Measurements from ENCODE around the gene THOC6. TPM values are rescaled to one million over a fixed set of nuclear protein-coding genes. Genes with fewer than 3 reads are reported as not detected.

Gene THOC6
- total and polyA plus RNA-seq, 2 experiments from 2014 or later = 71.4 to 90.6 TPM

- TF ChIP-seq REST (IDR thresholded peaks at IDR 0.05; ENCODE audit: unreplicated experiment) = no peak
- TF ChIP-seq ETS1 (IDR thresholded peaks at IDR 0.05) = no peak
- no peak for TF ChIP-seq JUNB (IDR thresholded peaks at IDR 0.05; ENCODE audit: unreplicated experiment)
- no peak; the same call in 1 of the 2 replicates for TF ChIP-seq POLR2AphosphoS5 (IDR thresholded peaks at IDR 0.05; ENCODE audit: low read depth)
- TF ChIP-seq CREB1 (CRISPR knock-in tag; IDR thresholded peaks at IDR 0.05; ENCODE audit: low read depth) = no peak
- no peak for TF ChIP-seq EZH2 (IDR thresholded peaks at IDR 0.05; ENCODE audit: low read depth, unreplicated experiment)
- TF ChIP-seq EZH2phosphoT487 (IDR thresholded peaks at IDR 0.05; ENCODE audit: unreplicated experiment) = no peak
Measured at GRCh38 chr16:3026609-3027488, 3.0 kb downstream of the THOC6 start (continued).

GRCh38 chr16:3027489-3027795 is 3.6 kb downstream of the THOC6 start:
- Mint-ChIP-seq H3K27ac (no peak overlapping the region), H3K4me1 (peaks cover 33% of the 10 kb centered on the region), H3K27me3 (ENCODE audit: insufficient read depth, low read depth, poor library complexity) (peaks cover 36% of the 10 kb centered on the region), H3K4me3 (peak overlapping the region; percentile 34; the same call in 1 of the 3 replicates), H3K36me3 (ENCODE audit: low read depth) (peaks cover 45% of the 10 kb centered on the region), H3K9me3 (no peaks in the 10 kb centered on the region; the same call in 1 of the 3 replicates)
- H3K27me3 ChIP-seq (ENCODE audit: insufficient read depth) = peaks cover 16% of the 10 kb centered on the region
- no peaks in the 10 kb centered on the region for H3K9me2 ChIP-seq (ENCODE audit: insufficient read depth)
- H3K27ac ChIP-seq (ENCODE audit: low read depth) = 0 out of 2 replicates have a peak overlapping the region, but pooled peaks have one; percentile 84
- H3K79me2 ChIP-seq (replicated peaks; ENCODE audit: insufficient read depth) = peaks cover 6% of the 10 kb centered on the region; the same call in 1 of the 2 replicates
- H3K36me3 ChIP-seq (ENCODE audit: insufficient read depth) = no peaks in the 10 kb centered on the region
- H2AFZ ChIP-seq = no peak overlapping the region
- peaks cover 54% of the 10 kb centered on the region for H3F3A ChIP-seq (replicated peaks; ENCODE audit: low read depth)
- no peak for ATAC-seq
- peak overlapping the region; percentile 77 for H3K4me2 ChIP-seq
- peak overlapping the region; percentile 51 for H3K4me3 ChIP-seq
- H3K4me1 ChIP-seq (ENCODE audit: insufficient read depth) = peaks cover 34% of the 10 kb centered on the region
- DNase-seq (ENCODE audit: low spot score) = no peak
- peaks cover 27% of the 10 kb centered on the region for H4K20me1 ChIP-seq (replicated peaks; ENCODE audit: insufficient read depth)
- TF ChIP-seq JUNB (IDR thresholded peaks at IDR 0.05; ENCODE audit: unreplicated experiment) (no peak), ZNF114 (CRISPR knock-in tag; IDR thresholded peaks at IDR 0.05) (no peak), CREB1 (CRISPR knock-in tag; IDR thresholded peaks at IDR 0.05; ENCODE audit: low read depth) (no peak), ETS1 (IDR thresholded peaks at IDR 0.05) (no peak), REST (IDR thresholded peaks at IDR 0.05; ENCODE audit: unreplicated experiment) (no peak)

Measured in GM23338 (cell line).